Osteocyte (in vitro differentiated cells): Measurements from ENCODE around the gene TSPAN3. TPM values are rescaled to one million over a fixed set of nuclear protein-coding genes. Genes with fewer than 3 reads are reported as not detected.

Source experiments
- DNase-seq: peaks from one replicate; pipeline ENCODE4 v3.0.0; 2021; ENCODE audit warnings: mixed read lengths; ENCODE audit not compliant: unreplicated experiment; ENCODE audit errors: extremely low spot score
- H3K27ac Mint-ChIP-seq: one replicate; pipeline ENCODE4 v1.8.0; 2021; ENCODE audit warnings: mild to moderate bottlenecking, mixed read lengths; ENCODE audit not compliant: unreplicated experiment
- H3K27me3 Mint-ChIP-seq: one replicate; pipeline ENCODE4 v1.8.0; 2021; ENCODE audit warnings: mixed read lengths; ENCODE audit not compliant: unreplicated experiment
- H3K36me3 Mint-ChIP-seq: one replicate; pipeline ENCODE4 v1.8.0; 2021; ENCODE audit warnings: mixed read lengths; ENCODE audit not compliant: unreplicated experiment
- H3K4me1 Mint-ChIP-seq: one replicate; pipeline ENCODE4 v1.8.0; 2021; ENCODE audit warnings: mixed read lengths; ENCODE audit not compliant: unreplicated experiment
- H3K4me3 Mint-ChIP-seq: one replicate; pipeline ENCODE4 v1.8.0; 2021; ENCODE audit warnings: mild to moderate bottlenecking, moderate library complexity, mixed read lengths; ENCODE audit not compliant: unreplicated experiment
- H3K9me3 Mint-ChIP-seq: one replicate; pipeline ENCODE4 v1.8.0; 2021; ENCODE audit warnings: mixed read lengths; ENCODE audit not compliant: unreplicated experiment
- CTCF ChIP-seq: fragments of 200-600 bp; sonication (generic); IDR thresholded peaks from 2 replicates; pipeline ENCODE4 v1.5.0; 2021; ENCODE audit warnings: antibody characterized with exemption, mild to moderate bottlenecking, moderate library complexity
- total RNA-seq: library from RNA; stranded (reverse); gene quantifications from 2 replicates; pipeline ENCODE4 v1.2.1, GENCODE V29; 2021

Gene TSPAN3
- total RNA-seq, 1 donor from 2014 or later, result 296 TPM

DNA sequence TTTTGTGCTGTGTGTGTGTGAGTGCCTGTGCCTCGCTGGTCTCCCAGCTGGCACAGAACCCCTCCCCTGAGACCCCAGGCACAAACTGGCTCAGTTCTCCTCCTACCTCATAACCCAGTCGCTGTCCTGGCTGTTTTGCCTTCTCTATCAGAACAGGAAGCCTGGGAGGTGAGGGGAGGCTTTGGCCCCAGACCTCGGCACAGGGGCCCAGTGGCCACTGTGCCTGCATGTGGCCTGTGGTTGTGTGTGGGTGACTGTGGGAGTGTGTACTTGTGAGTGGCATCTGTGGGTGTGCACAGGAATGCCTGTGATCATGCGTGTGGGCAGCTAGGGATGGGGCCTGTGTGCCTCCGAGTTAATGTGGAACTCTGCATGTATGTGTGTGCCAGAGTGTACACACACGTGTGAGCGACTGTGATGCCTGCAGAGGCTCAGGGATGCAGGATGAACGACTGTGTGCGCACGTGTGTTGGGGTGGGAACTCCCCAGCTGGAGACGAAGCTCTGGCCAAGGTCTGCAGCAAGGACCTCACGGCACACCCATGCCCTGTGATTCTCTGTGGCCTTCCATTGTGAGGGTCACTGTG is 43.7 kb downstream of the TSPAN3 start:
- Mint-ChIP-seq H3K4me1 (peaks cover 20% of the 10 kb centered on the region), H3K4me3 (no peak overlapping the region), H3K9me3 (no peaks in the 10 kb centered on the region), H3K27me3 (no peaks in the 10 kb centered on the region), H3K27ac (no peak overlapping the region), H3K36me3 (no peaks in the 10 kb centered on the region)
- DNase-seq, result no peak
- no peak for TF ChIP-seq CTCF

- H3K4me1 Mint-ChIP-seq, result peaks cover 23% of the 10 kb centered on the region
- peak; percentile 81 for DNase-seq
- H3K4me3 Mint-ChIP-seq, result no peak overlapping the region
- no peaks in the 10 kb centered on the region for H3K9me3 Mint-ChIP-seq
- H3K27me3 Mint-ChIP-seq, result no peaks in the 10 kb centered on the region
- H3K27ac Mint-ChIP-seq, result no peak overlapping the region
- H3K36me3 Mint-ChIP-seq, result no peaks in the 10 kb centered on the region
- TF ChIP-seq CTCF, result no peak
These were observed 44.3 kb downstream of the TSPAN3 start for GRCh38 chr15:77026501-77027110.

- Mint-ChIP-seq H3K4me1 (peaks cover 19% of the 10 kb centered on the region), H3K36me3 (no peaks in the 10 kb centered on the region), H3K9me3 (no peaks in the 10 kb centered on the region), H3K27me3 (no peaks in the 10 kb centered on the region), H3K4me3 (no peak overlapping the region), H3K27ac (no peak overlapping the region)
- no peak for TF ChIP-seq CTCF
- DNase-seq, result no peak
These were observed 44.9 kb downstream of the TSPAN3 start for GRCh38 chr15:77025941-77026411.

DNA sequence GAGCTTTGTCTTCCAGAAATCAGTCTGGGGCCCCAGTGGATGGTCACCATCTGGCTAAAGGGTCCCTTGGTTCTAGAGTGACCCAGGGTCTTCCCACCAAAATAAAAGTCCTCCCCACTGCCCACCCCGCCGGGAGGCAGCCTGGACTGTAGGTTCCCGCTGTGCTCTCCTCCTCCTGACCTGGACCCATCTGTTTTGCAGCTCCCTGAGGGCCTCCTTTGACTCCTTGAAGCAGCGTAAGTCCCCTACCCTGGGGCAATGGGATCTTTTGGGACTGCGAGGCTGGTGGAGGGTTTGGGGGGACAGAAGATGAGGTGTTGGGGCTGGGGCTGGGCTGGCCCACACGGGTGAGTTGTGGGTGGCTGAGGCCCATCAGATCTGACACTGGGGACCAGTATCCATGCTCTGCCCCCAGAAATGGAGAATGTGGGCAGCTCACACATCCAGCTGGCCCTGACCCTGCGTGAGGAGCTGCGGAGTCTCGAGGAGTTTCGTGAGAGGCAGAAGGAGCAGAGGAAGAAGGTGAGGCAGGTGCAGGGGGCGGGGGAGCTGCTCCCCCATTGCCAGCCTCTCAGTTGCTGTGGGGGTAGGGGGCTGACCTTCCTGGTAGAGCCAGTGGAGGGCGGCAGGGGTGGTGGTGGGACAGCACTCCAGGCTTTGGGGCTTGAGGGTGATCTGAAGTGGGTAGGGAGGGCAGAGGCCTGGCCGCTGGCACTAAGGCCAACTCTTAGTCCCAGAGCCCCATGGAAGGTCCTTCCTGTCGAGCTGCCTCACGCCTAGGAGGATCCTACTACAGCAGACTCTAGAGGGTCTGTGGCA is 45.6 kb downstream of the TSPAN3 start:
- Mint-ChIP-seq H3K36me3 (no peaks in the 10 kb centered on the region), H3K4me1 (peaks cover 19% of the 10 kb centered on the region), H3K9me3 (no peaks in the 10 kb centered on the region), H3K27ac (no peak overlapping the region), H3K27me3 (no peaks in the 10 kb centered on the region), H3K4me3 (no peak overlapping the region)
- no peak for TF ChIP-seq CTCF
- peak; percentile 77 for DNase-seq
